ENCODE results near the gene ANO6.

ANO6 gene

DNA sequence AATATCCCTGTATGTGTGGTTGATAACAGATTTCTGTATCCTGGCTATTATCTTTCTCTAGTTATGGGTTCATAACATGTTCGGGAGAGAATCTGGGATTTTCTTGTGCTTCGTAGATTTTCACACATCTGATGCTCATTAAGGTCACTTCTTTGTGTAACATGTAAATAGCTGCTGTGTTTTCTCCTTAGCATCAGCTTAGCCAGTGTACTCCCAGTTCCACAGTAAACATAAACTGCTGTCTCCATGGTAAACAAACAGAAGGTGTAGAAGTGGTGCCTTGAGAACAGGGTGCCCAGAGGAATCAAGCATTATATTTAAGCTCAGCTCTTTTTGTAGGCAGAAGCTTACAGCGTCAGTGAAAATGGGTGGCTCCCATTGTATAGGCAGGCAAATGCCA lies 88.0 kb downstream of the ANO6 start:
- no peak overlapping the region for H3K27ac ChIP-seq
- TF ChIP-seq ZFX (IDR thresholded peaks at IDR 0.05; ENCODE audit: borderline replicate concordance) = no peak
- TF ChIP-seq, protein P1, sequence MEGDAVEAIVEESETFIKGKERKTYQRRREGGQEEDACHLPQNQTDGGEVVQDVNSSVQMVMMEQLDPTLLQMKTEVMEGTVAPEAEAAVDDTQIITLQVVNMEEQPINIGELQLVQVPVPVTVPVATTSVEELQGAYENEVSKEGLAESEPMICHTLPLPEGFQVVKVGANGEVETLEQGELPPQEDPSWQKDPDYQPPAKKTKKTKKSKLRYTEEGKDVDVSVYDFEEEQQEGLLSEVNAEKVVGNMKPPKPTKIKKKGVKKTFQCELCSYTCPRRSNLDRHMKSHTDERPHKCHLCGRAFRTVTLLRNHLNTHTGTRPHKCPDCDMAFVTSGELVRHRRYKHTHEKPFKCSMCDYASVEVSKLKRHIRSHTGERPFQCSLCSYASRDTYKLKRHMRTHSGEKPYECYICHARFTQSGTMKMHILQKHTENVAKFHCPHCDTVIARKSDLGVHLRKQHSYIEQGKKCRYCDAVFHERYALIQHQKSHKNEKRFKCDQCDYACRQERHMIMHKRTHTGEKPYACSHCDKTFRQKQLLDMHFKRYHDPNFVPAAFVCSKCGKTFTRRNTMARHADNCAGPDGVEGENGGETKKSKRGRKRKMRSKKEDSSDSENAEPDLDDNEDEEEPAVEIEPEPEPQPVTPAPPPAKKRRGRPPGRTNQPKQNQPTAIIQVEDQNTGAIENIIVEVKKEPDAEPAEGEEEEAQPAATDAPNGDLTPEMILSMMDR (IDR thresholded peaks at IDR 0.05) = no peak

DNA sequence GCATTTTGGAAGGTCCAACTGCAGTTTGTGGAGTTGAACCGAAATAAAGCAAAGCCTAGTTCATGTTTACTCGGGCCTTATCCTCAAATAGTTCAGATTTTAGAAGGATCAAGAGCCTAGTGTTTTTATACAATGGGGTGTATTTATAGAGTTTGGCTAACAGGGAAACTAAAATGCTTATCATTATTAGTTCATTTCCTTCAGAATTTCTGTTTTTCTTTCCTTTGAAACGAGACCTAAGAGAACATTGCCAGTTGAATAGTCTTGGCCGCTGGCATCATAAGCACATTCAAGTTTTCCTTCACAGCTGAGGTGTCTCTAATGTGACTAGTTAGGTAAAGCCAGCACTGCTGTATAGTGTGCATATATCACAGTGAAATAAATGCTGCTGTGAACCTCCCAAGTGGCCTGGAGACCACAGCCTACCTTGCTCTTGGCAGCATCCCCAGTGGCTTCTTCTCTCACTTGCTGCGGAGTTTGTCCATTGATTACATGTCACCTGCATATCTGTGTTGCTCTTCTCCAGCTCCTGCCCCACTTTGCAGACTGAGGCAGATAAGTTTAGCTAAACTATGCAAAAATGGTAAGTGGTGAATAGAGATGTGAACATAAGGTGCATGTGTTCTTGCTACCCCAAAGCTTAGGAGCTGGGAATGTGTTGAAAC lies 88.8 kb downstream of the ANO6 start:
- TF ChIP-seq, protein P1 (IDR thresholded peaks at IDR 0.05) = no peak
- no peak for TF ChIP-seq ZFX (IDR thresholded peaks at IDR 0.05; ENCODE audit: borderline replicate concordance)
- no peak overlapping the region for H3K27ac ChIP-seq

DNA sequence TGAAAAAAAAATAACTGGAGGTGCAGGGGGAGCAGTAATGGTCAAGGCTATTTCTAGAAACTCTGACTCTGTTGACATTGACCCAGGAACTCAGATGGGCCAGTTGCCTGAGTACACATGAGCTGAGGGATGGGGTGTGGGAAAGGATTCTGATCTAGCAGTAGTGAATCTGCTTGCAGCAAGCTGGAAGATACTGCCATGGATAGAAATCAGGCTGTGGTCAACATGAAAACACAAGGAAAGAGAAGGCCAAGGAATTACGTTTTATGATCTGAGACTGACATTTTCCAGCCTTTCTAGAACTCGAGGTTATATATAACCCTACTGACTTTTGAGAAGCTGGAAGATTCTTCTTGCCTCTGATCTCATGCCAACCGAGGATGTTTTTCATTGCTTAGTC lies 90.0 kb downstream of the ANO6 start:
- H3K27ac ChIP-seq = no peak overlapping the region
- TF ChIP-seq, protein P1 (IDR thresholded peaks at IDR 0.05) = no peak
- TF ChIP-seq ZFX (IDR thresholded peaks at IDR 0.05; ENCODE audit: borderline replicate concordance) = no peak

DNA sequence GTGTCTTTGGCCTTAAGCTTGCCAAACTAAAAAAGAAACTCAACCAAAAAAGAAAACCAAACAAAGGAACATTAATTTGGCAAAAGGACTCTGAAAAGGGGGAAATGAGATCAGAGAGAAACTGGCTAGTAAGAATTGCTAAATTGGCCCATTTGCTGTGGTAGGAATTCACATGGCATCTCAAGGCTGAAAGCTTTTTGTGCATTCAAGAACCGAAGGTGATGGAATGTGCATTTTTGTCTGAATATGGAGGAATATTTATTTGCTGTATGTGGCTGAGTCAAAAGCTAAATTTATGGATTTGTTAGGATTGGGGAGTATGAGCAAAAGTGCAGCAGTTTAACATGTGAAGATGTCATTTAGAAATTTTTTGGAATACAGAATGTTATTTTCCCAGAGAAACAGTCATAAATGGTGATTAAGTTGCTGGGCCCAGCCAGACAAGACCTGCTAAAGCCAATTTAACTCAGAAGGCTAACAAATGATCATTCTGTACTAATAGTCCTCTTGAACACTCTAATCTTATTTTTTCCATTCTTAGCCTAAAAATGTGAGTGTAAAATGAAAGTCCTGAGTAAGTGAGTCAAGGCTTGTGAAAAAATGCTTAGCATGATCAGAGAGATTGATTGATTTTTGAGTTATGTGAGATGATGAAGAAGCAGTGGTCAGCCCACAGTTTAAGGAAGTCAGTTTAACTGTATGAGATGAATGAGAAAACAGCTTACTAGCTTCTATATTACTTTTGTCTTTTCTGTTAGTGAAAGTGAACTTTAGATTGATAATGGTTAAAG lies 94.1 kb downstream of the ANO6 start:
- no peak overlapping the region for H3K27ac ChIP-seq

DNA sequence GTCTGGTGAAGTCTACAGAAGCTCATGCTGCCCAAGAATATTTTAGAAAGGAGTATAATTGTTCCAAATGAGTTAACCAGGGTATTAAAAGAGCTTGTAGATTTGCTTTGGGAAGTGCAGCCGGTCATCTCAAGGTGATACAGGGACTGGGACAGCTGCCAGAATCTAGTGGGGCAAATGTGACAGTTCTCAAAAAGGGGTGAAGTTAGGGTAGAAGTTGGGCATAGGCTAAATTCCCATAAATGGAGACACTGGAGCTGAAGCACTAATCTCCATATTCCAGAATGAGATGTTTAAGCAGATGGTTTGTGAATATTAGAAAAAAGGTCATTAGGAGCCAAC lies 94.7 kb downstream of the ANO6 start:
- H3K27ac ChIP-seq = no peak overlapping the region
- no peak for TF ChIP-seq ZFX (IDR thresholded peaks at IDR 0.05; ENCODE audit: borderline replicate concordance)
- TF ChIP-seq, protein P1 (IDR thresholded peaks at IDR 0.05) = no peak

More for the DNA sequence above, 94.1 kb downstream of the ANO6 start:
- TF ChIP-seq, protein P1 (IDR thresholded peaks at IDR 0.05) = no peak
- TF ChIP-seq ZFX (IDR thresholded peaks at IDR 0.05; ENCODE audit: borderline replicate concordance) = no peak

DNA sequence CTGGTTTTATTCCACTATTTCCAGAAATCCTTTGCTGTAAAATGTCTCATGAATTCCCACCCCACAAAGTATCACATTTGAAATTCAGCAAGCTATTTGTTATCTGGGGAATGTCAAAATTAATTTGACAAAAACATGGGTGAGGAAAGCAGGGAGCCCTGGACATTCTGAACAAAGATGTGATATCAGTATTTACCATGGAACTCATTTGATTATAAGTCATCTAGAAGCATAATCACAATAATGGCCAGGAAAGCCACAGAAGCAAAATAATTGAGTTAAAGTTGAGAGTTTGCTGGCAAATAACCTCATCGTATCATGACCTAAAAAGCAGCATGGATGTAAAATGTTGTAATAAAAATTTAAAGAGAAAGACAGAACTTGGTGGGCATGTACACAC lies 96.1 kb downstream of the ANO6 start:
- TF ChIP-seq, protein P1 (IDR thresholded peaks at IDR 0.05) = no peak
- TF ChIP-seq ZFX (IDR thresholded peaks at IDR 0.05; ENCODE audit: borderline replicate concordance) = no peak
- no peak overlapping the region for H3K27ac ChIP-seq

DNA sequence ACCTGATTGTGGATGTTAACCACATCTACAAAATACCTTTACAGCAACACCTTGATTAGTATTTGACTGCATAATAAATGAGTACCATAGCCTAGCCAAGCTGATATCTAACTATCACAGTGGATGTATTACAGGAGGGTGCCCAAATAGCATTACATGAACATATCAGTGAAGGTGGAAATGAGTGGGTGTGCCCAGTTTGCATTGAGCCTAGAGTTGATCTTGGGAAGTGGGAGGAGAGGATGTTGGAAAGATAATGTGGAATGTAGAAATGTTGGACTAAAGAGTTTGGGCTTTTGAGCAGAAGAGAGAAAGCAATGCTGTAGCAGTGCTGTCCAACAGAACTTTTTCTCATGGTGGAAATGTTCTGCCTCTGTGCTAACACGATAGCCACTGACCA lies 98.9 kb downstream of the ANO6 start:
- H3K27ac ChIP-seq = no peak overlapping the region
- TF ChIP-seq, protein P1 (IDR thresholded peaks at IDR 0.05) = no peak
- no peak for TF ChIP-seq ZFX (IDR thresholded peaks at IDR 0.05; ENCODE audit: borderline replicate concordance)
